Measurements from ENCODE around the gene ZFPM1.

DNA sequence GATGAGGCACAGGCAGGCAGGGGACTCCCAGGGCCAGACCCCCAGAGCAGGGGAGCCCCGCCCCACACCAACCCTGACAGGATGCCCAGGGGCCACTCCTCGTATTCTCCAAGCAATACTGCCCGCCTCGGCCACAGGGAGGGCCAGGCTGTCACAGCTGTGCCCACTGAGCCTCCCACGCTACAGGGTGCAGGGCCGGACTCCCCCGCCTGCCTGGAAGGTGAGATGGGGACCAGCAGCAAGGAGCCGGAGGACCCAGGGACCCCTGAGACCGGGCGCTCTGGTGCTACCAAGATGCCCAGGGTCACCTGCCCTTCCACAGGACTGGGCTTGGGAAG, 18.8 kb upstream of the ZFPM1 start:
- TF ChIP-seq, protein P1, sequence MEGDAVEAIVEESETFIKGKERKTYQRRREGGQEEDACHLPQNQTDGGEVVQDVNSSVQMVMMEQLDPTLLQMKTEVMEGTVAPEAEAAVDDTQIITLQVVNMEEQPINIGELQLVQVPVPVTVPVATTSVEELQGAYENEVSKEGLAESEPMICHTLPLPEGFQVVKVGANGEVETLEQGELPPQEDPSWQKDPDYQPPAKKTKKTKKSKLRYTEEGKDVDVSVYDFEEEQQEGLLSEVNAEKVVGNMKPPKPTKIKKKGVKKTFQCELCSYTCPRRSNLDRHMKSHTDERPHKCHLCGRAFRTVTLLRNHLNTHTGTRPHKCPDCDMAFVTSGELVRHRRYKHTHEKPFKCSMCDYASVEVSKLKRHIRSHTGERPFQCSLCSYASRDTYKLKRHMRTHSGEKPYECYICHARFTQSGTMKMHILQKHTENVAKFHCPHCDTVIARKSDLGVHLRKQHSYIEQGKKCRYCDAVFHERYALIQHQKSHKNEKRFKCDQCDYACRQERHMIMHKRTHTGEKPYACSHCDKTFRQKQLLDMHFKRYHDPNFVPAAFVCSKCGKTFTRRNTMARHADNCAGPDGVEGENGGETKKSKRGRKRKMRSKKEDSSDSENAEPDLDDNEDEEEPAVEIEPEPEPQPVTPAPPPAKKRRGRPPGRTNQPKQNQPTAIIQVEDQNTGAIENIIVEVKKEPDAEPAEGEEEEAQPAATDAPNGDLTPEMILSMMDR (IDR thresholded peaks at IDR 0.05): no peak
- no peak for TF ChIP-seq POLR2AphosphoS5 (IDR thresholded peaks at IDR 0.05)

All from suprapubic skin (tissue), 3 donors.